ENCODE measurements around the gene NFAM1. TPM values are rescaled to one million over a fixed set of nuclear protein-coding genes. Genes with fewer than 3 reads are reported as not detected.

The NFAM1 gene
- total and polyA plus RNA-seq, 2 of the 13 experiments (the other 11 are each of a cell fraction or from before 2014, with no cell fraction given), result 0.03 TPM; not detected in 1

- TF ChIP-seq, protein P1, sequence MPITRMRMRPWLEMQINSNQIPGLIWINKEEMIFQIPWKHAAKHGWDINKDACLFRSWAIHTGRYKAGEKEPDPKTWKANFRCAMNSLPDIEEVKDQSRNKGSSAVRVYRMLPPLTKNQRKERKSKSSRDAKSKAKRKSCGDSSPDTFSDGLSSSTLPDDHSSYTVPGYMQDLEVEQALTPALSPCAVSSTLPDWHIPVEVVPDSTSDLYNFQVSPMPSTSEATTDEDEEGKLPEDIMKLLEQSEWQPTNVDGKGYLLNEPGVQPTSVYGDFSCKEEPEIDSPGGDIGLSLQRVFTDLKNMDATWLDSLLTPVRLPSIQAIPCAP (CRISPR knock-in tag; IDR thresholded peaks at IDR 0.05; ENCODE audit: low read depth), result no peak
- TF ChIP-seq GPN1 (CRISPR knock-in tag; IDR thresholded peaks at IDR 0.05; ENCODE audit: borderline replicate concordance) (no peak), RCOR2 (CRISPR knock-in tag; IDR thresholded peaks at IDR 0.05) (no peak), ZNF430 (CRISPR knock-in tag; IDR thresholded peaks at IDR 0.05) (no peak), MZF1 (CRISPR knock-in tag; IDR thresholded peaks at IDR 0.05; ENCODE audit: borderline replicate concordance) (no peak), ZNF720 (CRISPR knock-in tag; IDR thresholded peaks at IDR 0.05) (no peak), ZNF589 (CRISPR knock-in tag; conservative IDR thresholded peaks at IDR 0.05) (no peak), PREB (CRISPR knock-in tag; IDR thresholded peaks at IDR 0.05) (no peak), ZNF17 (CRISPR knock-in tag; IDR thresholded peaks at IDR 0.05) (no peak), TBP (CRISPR knock-in tag; IDR thresholded peaks at IDR 0.05) (no peak), ZKSCAN1 (IDR thresholded peaks at IDR 0.05; ENCODE audit: low read length) (no peak), KLF16 (CRISPR knock-in tag; IDR thresholded peaks at IDR 0.05) (no peak), KDM6A (CRISPR knock-in tag; IDR thresholded peaks at IDR 0.05; ENCODE audit: low read depth) (peak; percentile 55; the same call in 1 of the 2 replicates), NCOR1 (IDR thresholded peaks at IDR 0.05; ENCODE audit: borderline replicate concordance, low read length) (no peak), MLXIP (CRISPR knock-in tag; IDR thresholded peaks at IDR 0.05; ENCODE audit: borderline replicate concordance) (no peak), EED (CRISPR knock-in tag; IDR thresholded peaks at IDR 0.05) (no peak), HES4 (CRISPR knock-in tag; IDR thresholded peaks at IDR 0.05; ENCODE audit: borderline replicate concordance) (no peak), ZNF333 (CRISPR knock-in tag; IDR thresholded peaks at IDR 0.05; ENCODE audit: borderline replicate concordance) (no peak), ELK4 (CRISPR knock-in tag; IDR thresholded peaks at IDR 0.05; ENCODE audit: borderline replicate concordance) (no peak), PITX1 (CRISPR knock-in tag; IDR thresholded peaks at IDR 0.05) (no peak), MLLT10 (CRISPR knock-in tag; IDR thresholded peaks at IDR 0.05) (no peak), ZNF251 (CRISPR knock-in tag; IDR thresholded peaks at IDR 0.05) (no peak), ZNF382 (CRISPR knock-in tag; IDR thresholded peaks at IDR 0.05; ENCODE audit: borderline replicate concordance) (no peak), KMT2B (CRISPR knock-in tag; IDR thresholded peaks at IDR 0.05) (no peak)
- TF ChIP-seq, protein P2, sequence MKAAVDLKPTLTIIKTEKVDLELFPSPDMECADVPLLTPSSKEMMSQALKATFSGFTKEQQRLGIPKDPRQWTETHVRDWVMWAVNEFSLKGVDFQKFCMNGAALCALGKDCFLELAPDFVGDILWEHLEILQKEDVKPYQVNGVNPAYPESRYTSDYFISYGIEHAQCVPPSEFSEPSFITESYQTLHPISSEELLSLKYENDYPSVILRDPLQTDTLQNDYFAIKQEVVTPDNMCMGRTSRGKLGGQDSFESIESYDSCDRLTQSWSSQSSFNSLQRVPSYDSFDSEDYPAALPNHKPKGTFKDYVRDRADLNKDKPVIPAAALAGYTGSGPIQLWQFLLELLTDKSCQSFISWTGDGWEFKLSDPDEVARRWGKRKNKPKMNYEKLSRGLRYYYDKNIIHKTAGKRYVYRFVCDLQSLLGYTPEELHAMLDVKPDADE (CRISPR knock-in tag; IDR thresholded peaks at IDR 0.05), result no peak
Measured at GRCh38 chr22:42414565-42415303, 17.5 kb downstream of the NFAM1 start (continued).
